Motor neuron (in vitro differentiated cells): ENCODE measurements around the gene EEFSEC. TPM values are rescaled to one million over a fixed set of nuclear protein-coding genes. Genes with fewer than 3 reads are reported as not detected.

Source experiments
- ATAC-seq, 8 experiments: fragments of 200-7000 bp; cut with Tn5 transposase; replicated peaks in 6 of 8; 2 replicates each; pipeline ENCODE4 v1.8.0; 2021; ENCODE audit warnings: mild to moderate bottlenecking in 8 of 8, moderate library complexity in 8 of 8
- H3K27ac ChIP-seq, 2 donors: fragments of 250-450 bp; sonication (Bioruptor Pico); 2 replicates each; pipeline ENCODE4 v1.9.0; 2021; ENCODE audit warnings: antibody characterized with exemption in 2 of 2, mild to moderate bottlenecking in 2 of 2, moderate library complexity in 1 of 2
- H3K4me1 ChIP-seq, 2 donors: fragments of 250-450 bp; sonication (Bioruptor Pico); replicated peaks in 1 of 2; 2 replicates each; pipeline ENCODE4 v1.6.1; 2021; ENCODE audit warnings: antibody characterized with exemption in 2 of 2, mild to moderate bottlenecking in 2 of 2, moderate library complexity in 1 of 2
- H3K4me3 ChIP-seq, 5 donors: fragments of 250-450 bp; sonication (Bioruptor Pico); 2 replicates each; pipeline ENCODE4 v1.9.0; 2021; ENCODE audit warnings: antibody characterized with exemption in 5 of 5, mild to moderate bottlenecking in 5 of 5, moderate library complexity in 4 of 5
- WGBS, 10 experiments: fragments of 450-650 bp; shearing (Covaris generic); methylation state at CpG; one replicate each; pipeline ENCODE4 v1.0.0; 2022; 5-methylcytosine and 5-hydroxymethylcytosine counted together
- in situ Hi-C, 9 experiments: fragments of 400-800 bp; cut with MboI; loops; one replicate each; pipeline ENCODE4 v1.15.0; 2021; ENCODE audit warnings: low sequenced_read_pairs in 9 of 9, low pct_unique_long_range_greater_than_20kb in 2 of 9; ENCODE audit not compliant: unreplicated experiment in 9 of 9
- total RNA-seq, 8 experiments: library from RNA; unstranded; fragments of 300-600 nt; gene quantifications; 2 replicates each; pipeline versions ENCODE4 v1.2.3 to v1.2.4, GENCODE V29; 2022

Gene EEFSEC
- total RNA-seq, 8 experiments from 2014 or later = 5.8 to 20.7 (median 9.5) TPM

- Histone ChIP-seq H3K4me1 (peaks cover 29 to 38% of the 10 kb centered on the region in 2 donors), H3K27ac (no peak overlapping the region), H3K4me3 (no peak overlapping the region)
- in situ Hi-C loops = no loop called here
- ATAC-seq = peak in 5 of 8 experiments; percentile 27 to 59 (median 38)
- 20 to 100% (median 88%) methylated on average over 1 to 16 of the region's 24 CpGs; no CpG with 5 or more reads in 4 of the 10 experiments for WGBS, 10 experiments
Observed at GRCh38 chr3:128399221-128399915, 246.1 kb downstream of the EEFSEC start.

DNA sequence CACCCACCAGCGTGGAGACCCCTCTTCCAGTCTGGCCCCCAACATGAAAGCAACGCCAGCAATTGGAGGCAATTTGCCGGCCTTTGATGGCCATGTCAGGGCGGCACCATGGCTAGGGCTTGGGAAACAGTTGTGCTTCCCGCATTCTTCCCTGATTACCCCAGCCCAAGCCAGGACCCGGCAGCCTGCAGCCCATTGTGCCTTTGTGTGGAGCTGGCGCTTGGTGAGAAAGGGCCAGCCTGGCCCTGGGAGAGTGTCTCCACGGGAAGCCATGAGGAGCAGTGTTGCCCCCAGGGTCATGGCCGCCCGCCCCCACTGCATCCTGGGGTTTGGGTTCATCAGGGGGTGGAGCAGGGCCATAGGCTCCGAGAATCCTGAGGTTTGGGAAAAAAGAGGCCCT, 247.4 kb downstream of the EEFSEC start:
- ATAC-seq = peak in 2 of 8 experiments; percentile 15 to 39
- peaks cover 18 to 30% of the 10 kb centered on the region in 2 donors for H3K4me1 ChIP-seq
- 53 to 100% (median 68%) methylated on average over 1 to 3 of the region's 11 CpGs; no CpG with 5 or more reads in 5 of the 10 experiments for WGBS, 10 experiments
- H3K27ac ChIP-seq = no peak overlapping the region
- H3K4me3 ChIP-seq = no peak overlapping the region
- in situ Hi-C loops = no loop called here

DNA sequence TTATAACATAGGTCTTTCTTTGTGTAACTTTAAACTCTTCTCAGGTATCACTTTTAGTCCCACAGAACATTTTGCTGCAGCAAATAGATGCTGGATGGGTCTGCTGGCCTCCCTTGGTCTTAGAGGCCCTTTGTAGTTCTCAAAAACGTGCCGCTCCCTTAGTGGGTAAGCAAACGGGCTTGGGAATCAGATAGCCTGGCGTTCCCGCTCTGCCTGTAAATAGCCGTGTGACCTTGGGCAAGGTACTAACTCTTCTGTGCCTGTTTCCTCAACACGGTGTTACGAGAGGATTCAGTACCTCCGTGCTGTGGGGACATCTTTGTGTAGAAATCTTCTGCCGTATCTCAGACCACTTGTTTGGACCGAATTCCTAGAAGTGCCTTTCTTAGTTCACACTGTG, 249.0 kb downstream of the EEFSEC start:
- peaks cover 16 to 30% of the 10 kb centered on the region in 2 donors for H3K4me1 ChIP-seq
- in situ Hi-C loops = no loop called here
- H3K4me3 ChIP-seq = no peak overlapping the region
- H3K27ac ChIP-seq = no peak overlapping the region
- WGBS, 10 experiments = 69 to 100% (median 82%) methylated on average over 1 to 9 of the region's 11 CpGs; no CpG with 5 or more reads in 1 of the 10 experiments
- no peak for ATAC-seq

GRCh38 chr3:128402998-128403397, 249.7 kb downstream of the EEFSEC start:
- H3K4me3 ChIP-seq = no peak overlapping the region
- H3K27ac ChIP-seq = no peak overlapping the region
- peaks cover 16 to 30% of the 10 kb centered on the region in 2 donors for H3K4me1 ChIP-seq
- 20 to 100% (median 100%) methylated on average over 1 to 2 of the region's 6 CpGs; no CpG with 5 or more reads in 7 of the 10 experiments for WGBS, 10 experiments
- ATAC-seq = no peak
- in situ Hi-C loops = no loop called here

DNA sequence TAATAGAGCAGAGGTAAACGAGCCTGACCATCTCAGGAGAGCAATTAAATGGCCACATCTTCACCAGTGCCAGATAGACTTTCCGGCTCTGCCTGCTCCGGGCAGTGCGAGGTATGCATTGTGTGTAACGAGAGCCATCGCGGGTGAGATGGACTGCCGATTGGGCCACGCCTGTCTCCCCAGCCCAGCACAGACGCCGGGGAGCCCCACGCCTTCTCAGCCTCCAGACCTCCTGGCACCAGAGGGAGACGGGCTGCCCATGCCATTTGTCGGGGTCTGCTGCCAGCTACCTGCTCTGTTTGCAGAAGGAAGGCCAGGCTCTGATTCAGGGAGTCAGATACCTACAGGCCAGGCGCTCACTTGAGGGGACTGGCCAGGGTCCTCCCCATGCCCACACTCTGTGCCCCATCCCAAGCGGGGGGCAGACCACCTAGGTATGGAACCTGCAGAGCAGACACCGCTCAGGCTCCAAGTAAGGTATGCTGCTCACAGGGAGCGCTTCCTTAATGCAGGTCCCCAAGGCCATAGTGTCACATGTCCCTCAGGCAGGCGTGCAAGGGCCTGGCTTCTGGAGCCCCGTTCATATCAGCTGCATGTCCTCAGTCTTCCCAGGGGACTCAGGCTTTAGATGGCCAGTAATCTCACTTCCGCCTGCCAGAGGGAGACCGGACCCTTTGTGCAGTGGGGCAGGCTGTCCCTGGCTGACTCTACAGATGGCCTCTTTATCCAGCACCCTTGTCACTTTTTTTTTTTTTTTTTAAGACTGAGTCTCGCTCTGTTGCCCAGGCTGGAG, 251.2 kb downstream of the EEFSEC start:
- 70 to 91% (median 82%) methylated on average over 1 to 15 of the region's 23 CpGs; no CpG with 5 or more reads in 6 of the 10 experiments for WGBS, 10 experiments
- Histone ChIP-seq H3K4me3 (no peak overlapping the region), H3K4me1 (peaks cover 16 to 25% of the 10 kb centered on the region in 2 donors), H3K27ac (peak overlapping the region in 1 of 2 donors; percentile 39)
- in situ Hi-C loops = no loop called here
- peak in 4 of 8 experiments; percentile 24 to 82 (median 64) for ATAC-seq

DNA sequence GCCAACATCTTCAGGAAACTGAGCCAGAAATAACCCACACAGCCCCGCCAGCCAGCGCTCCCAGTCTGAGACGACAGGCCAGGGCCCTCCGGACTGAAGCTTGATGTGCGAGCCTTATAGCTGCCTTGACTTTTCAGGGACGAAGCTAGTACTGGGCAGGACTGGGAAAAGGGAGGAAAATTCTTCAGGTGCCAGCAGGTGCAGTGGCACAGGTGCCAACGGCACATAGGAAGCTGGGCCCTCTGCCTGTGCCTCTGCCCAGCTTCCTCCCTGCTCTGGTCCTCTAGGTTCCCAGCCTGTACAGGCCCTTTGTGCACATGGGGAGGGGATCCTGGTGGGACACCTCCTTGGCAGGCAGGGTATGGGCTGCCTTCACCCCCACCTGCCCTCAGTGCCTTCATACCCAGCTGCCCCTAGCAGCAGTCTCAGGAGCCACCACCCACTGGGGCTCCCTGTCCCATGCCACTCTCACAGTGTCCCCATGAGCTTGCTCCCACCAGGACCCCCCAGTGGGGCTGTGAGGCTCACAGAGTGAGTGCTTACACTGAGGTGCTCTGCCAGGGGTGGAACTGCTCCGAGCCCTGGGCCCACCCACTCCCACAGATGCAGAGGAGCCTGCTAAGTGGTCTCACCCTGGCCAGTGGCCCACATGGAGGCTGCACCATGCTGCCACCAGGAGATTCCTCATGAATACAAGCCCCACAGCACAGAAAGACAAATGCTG, 252.4 kb downstream of the EEFSEC start:
- WGBS, 10 experiments = 60 to 100% (median 93%) methylated on average over 2 to 6 of the region's 8 CpGs; no CpG with 5 or more reads in 4 of the 10 experiments

GRCh38 chr3:128407247-128407646, 254.0 kb downstream of the EEFSEC start:
- in situ Hi-C loops = no loop called here
- Histone ChIP-seq H3K27ac (no peak overlapping the region), H3K4me3 (no peak overlapping the region), H3K4me1 (peaks cover 5 to 10% of the 10 kb centered on the region in 2 donors)
- ATAC-seq = no peak
- 100% methylated on average over 2 of the region's 7 CpGs; no CpG with 5 or more reads in 9 of the 10 experiments for WGBS, 10 experiments

More for the DNA sequence above, 252.4 kb downstream of the EEFSEC start:
- in situ Hi-C loops = no loop called here
- ATAC-seq = no peak
- peaks cover 13% of the 10 kb centered on the region in 2 donors for H3K4me1 ChIP-seq
- no peak overlapping the region for H3K4me3 ChIP-seq
- H3K27ac ChIP-seq = no peak overlapping the region

DNA sequence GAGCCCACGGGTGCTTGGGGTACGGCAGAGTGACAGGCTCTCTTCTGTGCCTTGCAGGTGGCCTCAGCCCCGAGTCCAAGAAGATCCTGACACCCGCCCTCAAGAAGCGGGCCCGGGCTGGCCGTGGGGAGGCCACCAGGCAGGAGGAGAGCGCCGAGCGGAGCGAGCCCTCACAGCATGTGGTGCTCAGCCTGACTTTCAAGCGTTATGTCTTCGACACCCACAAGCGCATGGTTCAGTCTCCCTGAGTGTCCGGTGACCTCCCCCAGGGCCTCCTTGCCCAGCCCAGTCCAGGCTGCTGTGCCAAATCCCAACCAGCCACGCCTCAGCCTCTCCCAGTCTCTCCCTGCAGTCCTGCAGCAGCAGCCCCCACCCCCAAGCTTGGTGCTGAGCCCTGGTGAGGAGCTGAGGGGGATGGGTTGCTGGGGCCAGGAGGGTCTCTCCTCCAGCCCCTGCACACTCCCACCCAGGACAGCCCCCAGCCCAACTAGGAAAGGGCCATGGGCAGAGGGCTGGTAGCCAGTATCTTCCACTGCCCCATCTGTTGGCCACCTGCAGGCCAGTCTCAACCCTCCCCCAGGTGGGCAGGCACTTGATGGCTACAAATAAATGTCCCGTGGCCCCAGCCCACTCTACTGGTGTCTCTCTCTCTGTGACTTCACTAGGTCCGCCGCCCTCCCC, 254.9 kb downstream of the EEFSEC start:
- ATAC-seq = peak in 3 of 8 experiments; percentile 53 to 85 (median 58)
- WGBS, 10 experiments = 100% methylated on average over 1 to 2 of the region's 19 CpGs; no CpG with 5 or more reads in 8 of the 10 experiments
- H3K4me3 ChIP-seq = no peak overlapping the region
- in situ Hi-C loops = no loop called here
- no peak overlapping the region for H3K27ac ChIP-seq
- peaks cover 12 to 19% of the 10 kb centered on the region in 2 donors for H3K4me1 ChIP-seq

- in situ Hi-C loops = no loop called here
- ATAC-seq = peak in 3 of 8 experiments; percentile 12 to 39 (median 31)
Observed at GRCh38 chr3:128408693-128409623, 255.7 kb downstream of the EEFSEC start.

GRCh38 chr3:128409624-128410581, 256.6 kb downstream of the EEFSEC start:
- peak in 1 of 8 experiments; percentile 9 for ATAC-seq
- no peak overlapping the region for H3K4me3 ChIP-seq
- H3K4me1 ChIP-seq = peaks cover 10 to 16% of the 10 kb centered on the region in 2 donors
- WGBS, 10 experiments = 92 to 100% (median 92%) methylated on average over 4 to 6 of the region's 18 CpGs; no CpG with 5 or more reads in 7 of the 10 experiments
- in situ Hi-C loops = no loop called here
- no peak overlapping the region for H3K27ac ChIP-seq

More at GRCh38 chr3:128408693-128409623, 255.7 kb downstream of the EEFSEC start:
- Histone ChIP-seq H3K4me3 (no peak overlapping the region), H3K27ac (no peak overlapping the region), H3K4me1 (peaks cover 12 to 19% of the 10 kb centered on the region in 2 donors)
- WGBS, 10 experiments = 28 to 80% (median 78%) methylated on average over 2 to 9 of the region's 16 CpGs; no CpG with 5 or more reads in 4 of the 10 experiments
